HG03432 (cell line): ENCODE results near the gene ATF7.
A peak's percentile ranks its signal among the peaks of the same experiment; 100 is the strongest.
"Not testable (repeated sequence)": the region's sequence is repeated elsewhere in the genome, so short reads cannot be mapped to it uniquely, and the experiment has no call there.

Source experiments
- ATAC-seq: cut with Tn5 transposase; IDR thresholded peaks from one replicate; pipeline ENCODE4 v1.9.1; 2021; ENCODE audit warnings: mild to moderate bottlenecking, moderate library complexity; ENCODE audit not compliant: unreplicated experiment

Gene ATF7

GRCh38 chr12:53567961-53568808 lies 58.0 kb downstream of the ATF7 start:
- no peak for ATAC-seq

- ATAC-seq, result not testable (repeated sequence)
These were observed 60.8 kb downstream of the ATF7 start for GRCh38 chr12:53565376-53565775.

GRCh38 chr12:53564941-53565340 lies 61.2 kb downstream of the ATF7 start:
- ATAC-seq, result no peak

- ATAC-seq, result no peak
These were observed 61.9 kb downstream of the ATF7 start for GRCh38 chr12:53564278-53564677.

- no peak for ATAC-seq
These were observed 62.6 kb downstream of the ATF7 start for GRCh38 chr12:53563452-53564028.

GRCh38 chr12:53561590-53561953 lies 64.6 kb downstream of the ATF7 start:
- no peak for ATAC-seq

GRCh38 chr12:53560912-53561589 lies 65.1 kb downstream of the ATF7 start:
- ATAC-seq, result no peak

GRCh38 chr12:53560351-53560750 lies 65.8 kb downstream of the ATF7 start:
- no peak for ATAC-seq

- no peak for ATAC-seq
These were observed 67.6 kb downstream of the ATF7 start for GRCh38 chr12:53558631-53559030.

- ATAC-seq, result no peak
These were observed 73.5 kb downstream of the ATF7 start for GRCh38 chr12:53552361-53553327.

GRCh38 chr12:53551889-53552291 lies 74.3 kb downstream of the ATF7 start:
- no peak for ATAC-seq

- ATAC-seq, result no peak
These were observed 75.6 kb downstream of the ATF7 start for GRCh38 chr12:53550595-53550994.

- ATAC-seq, result not testable (repeated sequence)
These were observed 76.1 kb downstream of the ATF7 start for GRCh38 chr12:53550131-53550530.

GRCh38 chr12:53548354-53548753 lies 77.8 kb downstream of the ATF7 start:
- not testable (repeated sequence) for ATAC-seq

GRCh38 chr12:53543539-53543938 lies 82.6 kb downstream of the ATF7 start:
- ATAC-seq, result peak; percentile 78

GRCh38 chr12:53539526-53539925 lies 86.7 kb downstream of the ATF7 start:
- no peak for ATAC-seq

GRCh38 chr12:53538209-53538689 lies 87.9 kb downstream of the ATF7 start:
- no peak for ATAC-seq

- ATAC-seq, result no peak
These were observed 89.2 kb downstream of the ATF7 start for GRCh38 chr12:53536962-53537361.

GRCh38 chr12:53533471-53533870 lies 92.7 kb downstream of the ATF7 start:
- no peak for ATAC-seq
